HG02852 (cell line): Measurements from ENCODE around the gene CFL1.

Source experiments
- ATAC-seq: cut with Tn5 transposase; IDR thresholded peaks from one replicate; pipeline ENCODE4 v1.9.1; 2021; ENCODE audit warnings: mild to moderate bottlenecking, moderate library complexity; ENCODE audit not compliant: unreplicated experiment

CFL1 gene

DNA sequence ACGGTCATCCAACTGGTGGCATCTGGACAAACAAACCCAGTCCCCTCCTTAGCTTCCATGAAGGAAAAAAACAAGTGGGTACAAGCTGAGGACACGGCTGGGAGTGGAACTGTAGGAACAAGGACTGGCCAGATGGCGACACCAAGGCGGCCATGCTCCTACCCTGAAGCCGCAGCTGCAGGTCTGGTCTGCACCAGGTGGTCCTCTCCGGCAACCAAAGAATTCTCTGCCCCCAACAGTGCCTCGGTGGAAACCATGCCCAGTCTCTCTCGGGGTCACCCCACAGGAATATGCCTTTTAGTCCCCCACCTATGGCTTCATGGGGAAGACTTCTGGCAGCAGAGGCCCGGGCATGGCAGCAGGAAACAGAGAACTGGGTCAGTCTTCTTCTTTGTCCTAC is 48.5 kb downstream of the CFL1 start:
- ATAC-seq: no peak

DNA sequence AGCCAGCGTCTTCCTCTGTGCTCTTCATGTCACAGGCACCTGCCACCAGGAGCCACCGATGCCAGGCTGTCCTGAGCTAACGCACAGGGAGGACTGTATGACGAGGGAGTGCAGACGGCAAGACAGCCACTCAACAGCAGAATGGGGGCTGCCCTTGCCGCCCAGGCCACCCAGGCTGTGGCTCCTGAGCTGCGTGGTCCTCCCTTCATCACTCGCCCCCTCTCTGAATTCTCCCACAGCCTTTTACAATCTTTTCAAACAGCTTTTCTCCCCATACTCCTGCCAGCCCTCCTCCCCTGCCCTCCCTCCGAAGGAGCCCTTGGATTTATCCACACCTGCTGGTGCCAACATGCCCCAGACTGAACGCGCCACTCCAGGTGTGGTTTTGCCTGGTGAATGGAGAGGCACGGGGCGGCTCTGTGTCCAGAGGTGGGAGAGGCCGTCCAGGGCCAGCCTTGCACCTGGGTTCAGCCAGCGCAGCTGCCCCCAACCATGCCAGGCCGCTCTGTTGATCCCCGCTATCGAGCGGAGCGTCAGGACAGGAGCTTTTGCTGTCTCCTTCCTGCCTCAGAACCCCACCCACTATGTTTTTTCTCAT is 49.1 kb downstream of the CFL1 start:
- no peak for ATAC-seq

GRCh38 chr11:65806979-65807378 is 51.0 kb downstream of the CFL1 start:
- ATAC-seq: no peak
